SK-N-SH (cell line): ENCODE results near the gene CPN1. TPM values are rescaled to one million over a fixed set of nuclear protein-coding genes. Genes with fewer than 3 reads are reported as not detected.

ENCODE experiments used
- CTCF ChIA-PET: fragments of 300-600, 350-600 bp; formaldehyde crosslinking; extraction: SDS; loops from one replicate; lab custom pipeline; 2021; lab: Yijun Ruan, JAX
- POLR2A ChIA-PET: fragments of 350-600 bp; sonication (Branson Sonifier 250); formaldehyde crosslinking; extraction: SDS; loops from one replicate; lab custom pipeline; 2020; ENCODE audit warnings: antibody characterized with exemption, inconsistent platforms; lab: Yijun Ruan, JAX
- DNase-seq: peaks from one replicate; pipeline ENCODE4 v3.0.0; 2012
- H2AFZ ChIP-seq: fragments of 200-600 bp; sonication (generic); 2 replicates; pipeline ENCODE4 v1.8.1; 2016; ENCODE audit warnings: antibody characterized with exemption, mild to moderate bottlenecking, low read depth
- H3F3A ChIP-seq: fragments of 200-600 bp; sonication (generic); replicated peaks from 2 replicates; pipeline ENCODE3; 2016; ENCODE audit warnings: antibody characterized with exemption, mild to moderate bottlenecking; ENCODE audit not compliant: insufficient read depth
- H3K27ac ChIP-seq, 2 experiments: fragments of 200-500 bp in 1 of 2; fragments of 200-600 bp in 1 of 2; sonication (Bioruptor generic) in 1 of 2; sonication (generic), shearing (Covaris generic) in 1 of 2; 2 replicates each; pipeline versions ENCODE4 v1.5.1 to v1.6.1; 2014 to 2016; ENCODE audit warnings: low read depth in 2 of 2, inconsistent platforms in 1 of 2, low read length in 1 of 2, mild to moderate bottlenecking in 1 of 2, mixed read lengths in 1 of 2
- H3K27me3 ChIP-seq: fragments of 200-600 bp; sonication (generic), shearing (Covaris generic); 2 replicates; pipeline ENCODE4 v1.6.1; 2016; ENCODE audit warnings: mixed run types; ENCODE audit not compliant: insufficient read depth
- H3K36me3 ChIP-seq, 2 experiments: fragments of 200-500 bp in 1 of 2; fragments of 200-600 bp in 1 of 2; sonication (Bioruptor generic) in 1 of 2; sonication (generic) in 1 of 2; replicated peaks in 1 of 2; 2 replicates each; pipeline versions ENCODE3 to v1.5.1; 2014 to 2016; ENCODE audit warnings: low read length in 1 of 2, mild to moderate bottlenecking in 1 of 2; ENCODE audit not compliant: insufficient read depth in 2 of 2, control insufficient read depth in 1 of 2
- H3K4me1 ChIP-seq, 2 experiments: fragments of 200-500 bp in 1 of 2; fragments of 200-600 bp in 1 of 2; sonication (Bioruptor generic) in 1 of 2; sonication (generic), shearing (Covaris generic) in 1 of 2; 2 replicates each; pipeline versions ENCODE4 v1.5.1 to v1.6.1; 2014 to 2016; ENCODE audit warnings: low read depth in 1 of 2, low read length in 1 of 2, mixed run types in 1 of 2; ENCODE audit not compliant: insufficient read depth in 2 of 2, control insufficient read depth in 1 of 2
- H3K4me2 ChIP-seq: fragments of 200-600 bp; sonication (generic), shearing (Covaris generic); 2 replicates; pipeline ENCODE4 v1.6.1; 2017; ENCODE audit warnings: mixed run types
- H3K4me3 ChIP-seq, 2 experiments: fragments of 200-500 bp in 1 of 2; fragments of 200-600 bp in 1 of 2; sonication (Bioruptor generic) in 1 of 2; sonication (generic), shearing (Covaris generic) in 1 of 2; 2 replicates each; pipeline versions ENCODE4 v1.5.1 to v1.8.1; 2014 to 2016; ENCODE audit warnings: low read depth in 2 of 2, inconsistent platforms in 1 of 2, low read length in 1 of 2, mild to moderate bottlenecking in 1 of 2, mixed read lengths in 1 of 2, moderate library complexity in 1 of 2
- H3K79me2 ChIP-seq: fragments of 200-600 bp; sonication (generic); 2 replicates; pipeline ENCODE4 v1.8.1; 2017; ENCODE audit warnings: mild to moderate bottlenecking; ENCODE audit not compliant: insufficient read depth
- H3K9ac ChIP-seq: fragments of 200-600 bp; sonication (generic); 2 replicates; pipeline ENCODE4 v1.6.1; 2017; ENCODE audit warnings: mixed run types
- H3K9me2 ChIP-seq: fragments of 200-600 bp; sonication (generic); 2 replicates; pipeline ENCODE4 v1.6.1; 2017; ENCODE audit warnings: mixed run types
- H3K9me3 ChIP-seq: fragments of 200-600 bp; sonication (generic); 2 replicates; pipeline ENCODE4 v1.6.1; 2017; ENCODE audit warnings: mixed run types, mild to moderate bottlenecking, moderate library complexity
- H4K20me1 ChIP-seq: fragments of 200-600 bp; sonication (generic); 2 replicates; pipeline ENCODE4 v1.6.1; 2017; ENCODE audit warnings: mild to moderate bottlenecking, mixed run types; ENCODE audit not compliant: insufficient read depth
- CHD2 ChIP-seq: fragments of 150-350 bp; IDR thresholded peaks from 2 replicates; pipeline ENCODE4 v1.6.1; 2018; ENCODE audit warnings: low read length; ENCODE audit not compliant: partially characterized antibody
- EP300 ChIP-seq, 2 experiments: IDR thresholded peaks; 2 replicates each; pipeline versions ENCODE4 v1.4.0 to v1.6.1; 2012; ENCODE audit warnings: borderline replicate concordance in 1 of 2, low read depth in 1 of 2, low read length in 1 of 2
- FOXJ3 ChIP-seq: sonication (generic); formaldehyde crosslinking; IDR thresholded peaks from 2 replicates; pipeline ENCODE4 v1.5.1; 2020; ENCODE audit warnings: mild to moderate bottlenecking, missing genetic modification reagents
- FOXM1 ChIP-seq: IDR thresholded peaks from 2 replicates; pipeline ENCODE4 v1.4.0; 2012; ENCODE audit warnings: low read depth, mild to moderate bottlenecking
- GABPA ChIP-seq: IDR thresholded peaks from 2 replicates; pipeline ENCODE4 v1.4.0; 2012; ENCODE audit warnings: low read depth, mild to moderate bottlenecking
- MEF2A ChIP-seq: IDR thresholded peaks from 2 replicates; pipeline ENCODE4 v1.4.0; 2012; ENCODE audit warnings: low read depth, borderline replicate concordance
- MXI1 ChIP-seq: IDR thresholded peaks from 2 replicates; pipeline ENCODE4 v1.6.1; 2012; ENCODE audit warnings: mild to moderate bottlenecking, low read depth, low read length, improper control_type of control experiment
- NRF1 ChIP-seq: IDR thresholded peaks from 2 replicates; pipeline ENCODE4 v1.6.1; 2012; ENCODE audit warnings: low read depth, mild to moderate bottlenecking, low read length
- RCOR1 ChIP-seq: fragments of 150-350 bp; IDR thresholded peaks from 2 replicates; pipeline ENCODE4 v1.6.1; 2017; ENCODE audit warnings: antibody characterized with exemption, low read length
- SIN3A ChIP-seq: IDR thresholded peaks from 2 replicates; pipeline ENCODE4 v1.6.1; 2012; ENCODE audit warnings: low read depth, mild to moderate bottlenecking, low read length, moderate library complexity, borderline replicate concordance
- SMC3 ChIP-seq: IDR thresholded peaks from 2 replicates; pipeline ENCODE4 v1.6.1; 2012; ENCODE audit warnings: low read depth, low read length, improper control_type of control experiment
- TEAD4 ChIP-seq: IDR thresholded peaks from 2 replicates; pipeline ENCODE4 v1.4.0; 2012; ENCODE audit warnings: mild to moderate bottlenecking, borderline replicate concordance; ENCODE audit not compliant: insufficient read depth
- WGBS: methylation state at CpG from one replicate; pipeline ENCODE4 v1.1.6; 2017; ENCODE audit warnings: low lambda C conversion rate; 5-methylcytosine and 5-hydroxymethylcytosine counted together
- polyA plus RNA-seq, 3 experiments: library from polyadenylated mRNA; depleted of rRNA; stranded (reverse); fragments of >200 nt; gene quantifications; 2 replicates each; pipeline ENCODE4 v1.2.3, GENCODE V29; 2012
- TF ChIP-seq, protein P1 (sequence below): fragments of 200-600 bp; sonication (generic); IDR thresholded peaks from 2 replicates; pipeline ENCODE4 v1.6.1; 2017; ENCODE audit warnings: antibody characterized with exemption, mild to moderate bottlenecking, moderate library complexity
- TF ChIP-seq, protein P2 (sequence below): fragments of 150-350 bp; IDR thresholded peaks from 2 replicates; pipeline ENCODE4 v1.6.1; 2016; ENCODE audit warnings: mild to moderate bottlenecking, low read depth, low read length
- TF ChIP-seq, protein P3 (sequence below): IDR thresholded peaks from 2 replicates; pipeline ENCODE4 v1.4.0; 2012; ENCODE audit warnings: low read depth, borderline replicate concordance
- TF ChIP-seq, protein P4 (sequence below): IDR thresholded peaks from 2 replicates; pipeline ENCODE4 v1.6.1; 2012; ENCODE audit warnings: mild to moderate bottlenecking, low read depth, low read length, moderate library complexity
- TF ChIP-seq, protein P5 (sequence below): IDR thresholded peaks from 2 replicates; pipeline ENCODE4 v1.4.0; 2012; ENCODE audit warnings: low read depth

CPN1 gene
- polyA plus RNA-seq, 1 of the 3 experiments (the other 2 are of a cell fraction), result not detected

DNA sequence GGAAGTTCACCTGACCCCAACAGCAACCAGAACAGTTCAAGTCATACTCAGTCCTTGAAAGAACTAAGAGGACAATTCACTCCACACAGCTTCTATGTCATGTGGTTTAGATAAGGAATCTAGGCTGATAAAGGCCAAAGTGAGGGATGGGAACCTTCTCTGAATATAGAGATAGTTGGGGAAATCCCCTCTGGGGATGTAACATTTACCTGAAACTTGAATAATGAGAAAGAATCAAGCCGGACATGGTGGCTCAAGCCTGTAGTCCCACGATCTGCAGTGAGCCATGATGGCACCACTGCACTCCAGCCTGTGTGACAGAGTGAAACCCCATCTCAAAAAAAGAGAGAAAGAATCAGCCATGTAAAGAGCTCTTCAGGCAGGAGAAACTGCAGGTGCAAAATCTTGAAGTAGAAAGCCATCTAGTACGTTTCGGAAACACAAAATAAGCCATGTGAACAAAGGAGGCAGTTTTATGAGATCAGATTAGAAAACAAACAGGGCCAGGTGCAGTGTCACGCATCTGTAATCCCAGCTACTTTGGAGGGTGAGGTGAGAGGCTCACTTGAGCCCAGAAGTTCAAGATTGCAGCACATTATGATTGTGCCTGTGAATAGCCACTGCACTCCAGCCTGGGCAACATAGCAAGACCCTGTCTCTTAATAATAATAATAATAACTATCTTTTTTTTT is 67.5 kb downstream of the CPN1 start:
- Histone ChIP-seq H3K4me3 (no peak overlapping the region), H3K79me2 (peaks cover 3% of the 10 kb centered on the region), H3K9ac (no peak overlapping the region), H3K4me1 (no peaks in the 10 kb centered on the region; a peak in 1 of 4 replicates), H4K20me1 (no peaks in the 10 kb centered on the region), H3K27me3 (no peaks in the 10 kb centered on the region), H3F3A (peaks cover 7% of the 10 kb centered on the region), H3K4me2 (no peak overlapping the region), H3K36me3 (no peaks in the 10 kb centered on the region), H3K9me2 (no peaks in the 10 kb centered on the region), H2AFZ (no peak overlapping the region), H3K9me3 (no peaks in the 10 kb centered on the region), H3K27ac (no peak overlapping the region)
- ChIA-PET CTCF (interaction anchor here (0.6 to 1.5 kb wide), 2 partner anchors 9 to 168 kb away, joined by 3 to 9 read pairs; no protein-coding TSS in a partner anchor), POLR2A (interaction anchor here (1.0 kb wide), 1 partner anchor 13 kb away, joined by 3 read pairs; no protein-coding TSS in a partner anchor)
- no peak for DNase-seq
- WGBS, result 89% methylated on average over 5 of the region's 5 CpGs
- TF ChIP-seq SMC3 (no peak), FOXM1 (no peak), RCOR1 (no peak), MEF2A (no peak), GABPA (no peak), SIN3A (no peak), TEAD4 (no peak), FOXJ3 (CRISPR knock-in tag) (no peak), NRF1 (no peak), MXI1 (no peak), EP300 (IDR thresholded peaks at IDR 0.05; ENCODE audit: borderline replicate concordance in 1 of 2, low read depth in 1 of 2, low read length in 1 of 2) (no peak), CHD2 (no peak)
- TF ChIP-seq, protein P1, sequence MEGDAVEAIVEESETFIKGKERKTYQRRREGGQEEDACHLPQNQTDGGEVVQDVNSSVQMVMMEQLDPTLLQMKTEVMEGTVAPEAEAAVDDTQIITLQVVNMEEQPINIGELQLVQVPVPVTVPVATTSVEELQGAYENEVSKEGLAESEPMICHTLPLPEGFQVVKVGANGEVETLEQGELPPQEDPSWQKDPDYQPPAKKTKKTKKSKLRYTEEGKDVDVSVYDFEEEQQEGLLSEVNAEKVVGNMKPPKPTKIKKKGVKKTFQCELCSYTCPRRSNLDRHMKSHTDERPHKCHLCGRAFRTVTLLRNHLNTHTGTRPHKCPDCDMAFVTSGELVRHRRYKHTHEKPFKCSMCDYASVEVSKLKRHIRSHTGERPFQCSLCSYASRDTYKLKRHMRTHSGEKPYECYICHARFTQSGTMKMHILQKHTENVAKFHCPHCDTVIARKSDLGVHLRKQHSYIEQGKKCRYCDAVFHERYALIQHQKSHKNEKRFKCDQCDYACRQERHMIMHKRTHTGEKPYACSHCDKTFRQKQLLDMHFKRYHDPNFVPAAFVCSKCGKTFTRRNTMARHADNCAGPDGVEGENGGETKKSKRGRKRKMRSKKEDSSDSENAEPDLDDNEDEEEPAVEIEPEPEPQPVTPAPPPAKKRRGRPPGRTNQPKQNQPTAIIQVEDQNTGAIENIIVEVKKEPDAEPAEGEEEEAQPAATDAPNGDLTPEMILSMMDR, result no peak
- TF ChIP-seq, protein P2, sequence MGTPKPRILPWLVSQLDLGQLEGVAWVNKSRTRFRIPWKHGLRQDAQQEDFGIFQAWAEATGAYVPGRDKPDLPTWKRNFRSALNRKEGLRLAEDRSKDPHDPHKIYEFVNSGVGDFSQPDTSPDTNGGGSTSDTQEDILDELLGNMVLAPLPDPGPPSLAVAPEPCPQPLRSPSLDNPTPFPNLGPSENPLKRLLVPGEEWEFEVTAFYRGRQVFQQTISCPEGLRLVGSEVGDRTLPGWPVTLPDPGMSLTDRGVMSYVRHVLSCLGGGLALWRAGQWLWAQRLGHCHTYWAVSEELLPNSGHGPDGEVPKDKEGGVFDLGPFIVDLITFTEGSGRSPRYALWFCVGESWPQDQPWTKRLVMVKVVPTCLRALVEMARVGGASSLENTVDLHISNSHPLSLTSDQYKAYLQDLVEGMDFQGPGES, result no peak
- TF ChIP-seq, protein P3, sequence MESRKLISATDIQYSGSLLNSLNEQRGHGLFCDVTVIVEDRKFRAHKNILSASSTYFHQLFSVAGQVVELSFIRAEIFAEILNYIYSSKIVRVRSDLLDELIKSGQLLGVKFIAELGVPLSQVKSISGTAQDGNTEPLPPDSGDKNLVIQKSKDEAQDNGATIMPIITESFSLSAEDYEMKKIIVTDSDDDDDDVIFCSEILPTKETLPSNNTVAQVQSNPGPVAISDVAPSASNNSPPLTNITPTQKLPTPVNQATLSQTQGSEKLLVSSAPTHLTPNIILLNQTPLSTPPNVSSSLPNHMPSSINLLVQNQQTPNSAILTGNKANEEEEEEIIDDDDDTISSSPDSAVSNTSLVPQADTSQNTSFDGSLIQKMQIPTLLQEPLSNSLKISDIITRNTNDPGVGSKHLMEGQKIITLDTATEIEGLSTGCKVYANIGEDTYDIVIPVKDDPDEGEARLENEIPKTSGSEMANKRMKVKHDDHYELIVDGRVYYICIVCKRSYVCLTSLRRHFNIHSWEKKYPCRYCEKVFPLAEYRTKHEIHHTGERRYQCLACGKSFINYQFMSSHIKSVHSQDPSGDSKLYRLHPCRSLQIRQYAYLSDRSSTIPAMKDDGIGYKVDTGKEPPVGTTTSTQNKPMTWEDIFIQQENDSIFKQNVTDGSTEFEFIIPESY, result no peak
- TF ChIP-seq, protein P4, sequence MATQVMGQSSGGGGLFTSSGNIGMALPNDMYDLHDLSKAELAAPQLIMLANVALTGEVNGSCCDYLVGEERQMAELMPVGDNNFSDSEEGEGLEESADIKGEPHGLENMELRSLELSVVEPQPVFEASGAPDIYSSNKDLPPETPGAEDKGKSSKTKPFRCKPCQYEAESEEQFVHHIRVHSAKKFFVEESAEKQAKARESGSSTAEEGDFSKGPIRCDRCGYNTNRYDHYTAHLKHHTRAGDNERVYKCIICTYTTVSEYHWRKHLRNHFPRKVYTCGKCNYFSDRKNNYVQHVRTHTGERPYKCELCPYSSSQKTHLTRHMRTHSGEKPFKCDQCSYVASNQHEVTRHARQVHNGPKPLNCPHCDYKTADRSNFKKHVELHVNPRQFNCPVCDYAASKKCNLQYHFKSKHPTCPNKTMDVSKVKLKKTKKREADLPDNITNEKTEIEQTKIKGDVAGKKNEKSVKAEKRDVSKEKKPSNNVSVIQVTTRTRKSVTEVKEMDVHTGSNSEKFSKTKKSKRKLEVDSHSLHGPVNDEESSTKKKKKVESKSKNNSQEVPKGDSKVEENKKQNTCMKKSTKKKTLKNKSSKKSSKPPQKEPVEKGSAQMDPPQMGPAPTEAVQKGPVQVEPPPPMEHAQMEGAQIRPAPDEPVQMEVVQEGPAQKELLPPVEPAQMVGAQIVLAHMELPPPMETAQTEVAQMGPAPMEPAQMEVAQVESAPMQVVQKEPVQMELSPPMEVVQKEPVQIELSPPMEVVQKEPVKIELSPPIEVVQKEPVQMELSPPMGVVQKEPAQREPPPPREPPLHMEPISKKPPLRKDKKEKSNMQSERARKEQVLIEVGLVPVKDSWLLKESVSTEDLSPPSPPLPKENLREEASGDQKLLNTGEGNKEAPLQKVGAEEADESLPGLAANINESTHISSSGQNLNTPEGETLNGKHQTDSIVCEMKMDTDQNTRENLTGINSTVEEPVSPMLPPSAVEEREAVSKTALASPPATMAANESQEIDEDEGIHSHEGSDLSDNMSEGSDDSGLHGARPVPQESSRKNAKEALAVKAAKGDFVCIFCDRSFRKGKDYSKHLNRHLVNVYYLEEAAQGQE, result no peak
- TF ChIP-seq, protein P5, sequence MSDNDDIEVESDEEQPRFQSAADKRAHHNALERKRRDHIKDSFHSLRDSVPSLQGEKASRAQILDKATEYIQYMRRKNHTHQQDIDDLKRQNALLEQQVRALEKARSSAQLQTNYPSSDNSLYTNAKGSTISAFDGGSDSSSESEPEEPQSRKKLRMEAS, result no peak
